H1 (cell line): Measurements from ENCODE around the gene ADAMTSL2. TPM values are rescaled to one million over a fixed set of nuclear protein-coding genes. Genes with fewer than 3 reads are reported as not detected.

Source experiments
- CTCF ChIA-PET: fragments of 300-600 bp; sonication (Branson Sonifier 250); formaldehyde crosslinking; loops from one replicate; lab custom pipeline; 2021; ENCODE audit not compliant: partially characterized antibody; lab: Charles Lee
- POLR2A ChIA-PET: fragments of 300-600 bp; sonication (Branson Sonifier 250); formaldehyde crosslinking; loops from one replicate; lab custom pipeline; 2021; ENCODE audit warnings: inconsistent platforms; ENCODE audit not compliant: partially characterized antibody; lab: Charles Lee
- DNase-seq, 2 experiments: peaks; one replicate each; pipeline versions ENCODE4 v3.0.0 to v3.0.0-alpha.2; 2010 to 2022; ENCODE audit warnings: low spot score in 2 of 2, low read depth in 1 of 2, mixed read lengths in 1 of 2
- FAIRE-seq: peaks from 2 replicates; lab custom pipeline; 2011; peaks lifted over from hg19 to GRCh38; lab: Jason Lieb, UNC
- H2AFZ ChIP-seq: 2 replicates; pipeline ENCODE4 v1.8.1; 2012; ENCODE audit warnings: low read length, inconsistent platforms
- H2AK5ac ChIP-seq: 2 replicates; pipeline ENCODE4 v1.6.1; 2013; ENCODE audit warnings: low read depth, low read length
- H2BK120ac ChIP-seq: replicated peaks from 2 replicates; pipeline ENCODE3; 2013; ENCODE audit warnings: low read depth, low read length, inconsistent platforms
- H2BK12ac ChIP-seq: 2 replicates; pipeline ENCODE4 v1.6.1; 2013; ENCODE audit warnings: low read depth, low read length
- H2BK15ac ChIP-seq: 2 replicates; pipeline ENCODE4 v1.6.1; 2013; ENCODE audit warnings: low read length
- H2BK20ac ChIP-seq: 2 replicates; pipeline ENCODE4 v1.6.1; 2013; ENCODE audit warnings: low read length
- H2BK5ac ChIP-seq: 2 replicates; pipeline ENCODE4 v1.6.1; 2013; ENCODE audit warnings: low read depth, low read length
- H3K14ac ChIP-seq: 2 replicates; pipeline ENCODE4 v1.6.1; 2013; ENCODE audit warnings: inconsistent platforms; ENCODE audit not compliant: insufficient read length
- H3K18ac ChIP-seq: 2 replicates; pipeline ENCODE4 v1.6.1; 2013; ENCODE audit warnings: low read length; ENCODE audit errors: extremely low read depth
- H3K23ac ChIP-seq: 2 replicates; pipeline ENCODE4 v1.6.1; 2013; ENCODE audit warnings: inconsistent platforms; ENCODE audit not compliant: insufficient read length
- H3K23me2 ChIP-seq: 2 replicates; pipeline ENCODE4 v1.6.1; 2013; ENCODE audit warnings: low read depth, low read length
- H3K27ac ChIP-seq: 2 replicates; pipeline ENCODE4 v1.6.1; 2011; ENCODE audit warnings: low read depth, low read length, inconsistent platforms
- H3K27me3 ChIP-seq, 4 experiments: replicated peaks in 1 of 4; 1 replicate in 1 of 4; 2 replicates in 3 of 4; pipeline versions ENCODE4 v1.6.1 to v1.8.1; 2011 to 2013; ENCODE audit warnings: low read length in 3 of 4, mild to moderate bottlenecking in 3 of 4, inconsistent platforms in 2 of 4, mixed read lengths in 2 of 4, moderate library complexity in 1 of 4; ENCODE audit not compliant: control insufficient read depth in 3 of 4, insufficient read depth in 3 of 4; ENCODE audit errors: extremely low read depth in 1 of 4
- H3K36me3 ChIP-seq, 4 experiments: 2 replicates each; pipeline versions ENCODE4 v1.6.1 to v1.8.1; 2011 to 2013; ENCODE audit warnings: mild to moderate bottlenecking in 4 of 4, low read length in 3 of 4, moderate library complexity in 2 of 4, control low read depth in 1 of 4, inconsistent platforms in 1 of 4; ENCODE audit not compliant: insufficient read depth in 4 of 4, control insufficient read depth in 2 of 4
- H3K4ac ChIP-seq: replicated peaks from 2 replicates; pipeline ENCODE3; 2013; ENCODE audit warnings: low read length, low read depth, mixed read lengths, inconsistent platforms; ENCODE audit not compliant: insufficient read length
- H3K4me1 ChIP-seq, 4 experiments: replicated peaks in 1 of 4; 1 replicate in 1 of 4; 2 replicates in 3 of 4; pipeline versions ENCODE4 v1.6.1 to v1.8.1; 2011 to 2013; ENCODE audit warnings: low read length in 3 of 4, inconsistent platforms in 2 of 4, mixed read lengths in 1 of 4; ENCODE audit not compliant: insufficient read depth in 4 of 4, control insufficient read depth in 3 of 4
- H3K4me2 ChIP-seq, 2 experiments: 2 replicates each; pipeline versions ENCODE4 v1.6.1 to v1.8.1; 2011 to 2013; ENCODE audit warnings: low read depth in 2 of 2, low read length in 2 of 2, control low read depth in 1 of 2, inconsistent platforms in 1 of 2, mild to moderate bottlenecking in 1 of 2; ENCODE audit not compliant: insufficient read depth in 1 of 2
- H3K4me3 ChIP-seq, 4 experiments: fragments of 200-600, 300-600 bp in 1 of 4; sonication (generic), shearing (Covaris generic), sonication (Bioruptor Twin) in 1 of 4; 2 replicates each; pipeline versions ENCODE4 v1.5.1 to v1.8.1; 2011 to 2016; ENCODE audit warnings: low read length in 4 of 4, low read depth in 3 of 4, control low read depth in 2 of 4, inconsistent platforms in 2 of 4, mild to moderate bottlenecking in 2 of 4, mixed read lengths in 1 of 4, moderate library complexity in 1 of 4; ENCODE audit not compliant: insufficient read depth in 2 of 4; ENCODE audit errors: extremely low read depth in 1 of 4
- H3K56ac ChIP-seq: replicated peaks from 2 replicates; pipeline ENCODE3; 2013; ENCODE audit warnings: low read depth, mild to moderate bottlenecking, mixed read lengths, low read length, inconsistent platforms; ENCODE audit not compliant: insufficient read length
- H3K79me1 ChIP-seq: 2 replicates; pipeline ENCODE4 v1.6.1; 2013; ENCODE audit warnings: low read depth, low read length, control low read depth
- H3K79me2 ChIP-seq, 2 experiments: 2 replicates each; pipeline versions ENCODE4 v1.6.1 to v1.8.1; 2012 to 2013; ENCODE audit warnings: low read length in 2 of 2, mild to moderate bottlenecking in 2 of 2, inconsistent platforms in 1 of 2; ENCODE audit not compliant: insufficient read depth in 2 of 2, control insufficient read depth in 1 of 2
- H3K9ac ChIP-seq, 4 experiments: replicated peaks in 1 of 4; 1 replicate in 1 of 4; 2 replicates in 3 of 4; pipeline versions ENCODE4 v1.6.1 to v1.8.1; 2011 to 2013; ENCODE audit warnings: low read depth in 3 of 4, low read length in 3 of 4, control low read depth in 2 of 4, mild to moderate bottlenecking in 2 of 4, moderate library complexity in 2 of 4, inconsistent platforms in 1 of 4; ENCODE audit errors: extremely low read depth in 1 of 4
- H3K9me3 ChIP-seq, 2 experiments: 2 replicates each; pipeline versions ENCODE4 v1.6.1 to v1.8.1; 2012 to 2013; ENCODE audit warnings: mild to moderate bottlenecking in 2 of 2, moderate library complexity in 2 of 2, control low read depth in 1 of 2, inconsistent platforms in 1 of 2, low read depth in 1 of 2, low read length in 1 of 2, mixed read lengths in 1 of 2; ENCODE audit not compliant: insufficient read depth in 2 of 2
- H4K20me1 ChIP-seq, 2 experiments: replicated peaks in 1 of 2; 2 replicates each; pipeline versions ENCODE3 to v1.8.1; 2011 to 2013; ENCODE audit warnings: inconsistent platforms in 2 of 2, low read length in 2 of 2, mild to moderate bottlenecking in 1 of 2; ENCODE audit not compliant: insufficient read depth in 2 of 2, control insufficient read depth in 1 of 2
- H4K5ac ChIP-seq: 2 replicates; pipeline ENCODE4 v1.6.1; 2013; ENCODE audit warnings: low read length, low read depth, mixed read lengths, inconsistent platforms; ENCODE audit not compliant: insufficient read length
- H4K8ac ChIP-seq: 2 replicates; pipeline ENCODE4 v1.8.0; 2013; ENCODE audit warnings: mild to moderate bottlenecking, moderate library complexity, low read length, inconsistent platforms; ENCODE audit not compliant: insufficient read depth; ENCODE audit errors: extremely low read depth
- H4K91ac ChIP-seq: replicated peaks from 2 replicates; pipeline ENCODE3; 2013; ENCODE audit warnings: low read length, mixed read lengths, inconsistent platforms; ENCODE audit not compliant: insufficient read length
- CHD2 ChIP-seq: IDR thresholded peaks from 2 replicates; pipeline ENCODE4 v1.6.1; 2012; ENCODE audit warnings: low read length, improper control_type of control experiment
- GTF2F1 ChIP-seq: IDR thresholded peaks from 2 replicates; pipeline ENCODE4 v1.6.1; 2012; ENCODE audit warnings: low read depth, low read length, improper control_type of control experiment, borderline replicate concordance
- WGBS, 2 experiments: shearing (Covaris generic) in 1 of 2; methylation state at CpG; one replicate each; pipeline versions ENCODE4 v1.1.6 to v1.1.7; 2013 to 2015; ENCODE audit warnings: low lambda C conversion rate in 2 of 2, mixed read lengths in 2 of 2, inconsistent platforms in 1 of 2, low coverage in 1 of 2, missing lambda C conversion rate in 1 of 2; ENCODE audit not compliant: insufficient replicate concordance in 2 of 2, insufficient coverage in 1 of 2, insufficient read length in 1 of 2; ENCODE audit errors: extremely low coverage in 1 of 2, missing lambda C conversion rate in 1 of 2; 5-methylcytosine and 5-hydroxymethylcytosine counted together
- polyA plus RNA-seq, 7 experiments: library from polyadenylated mRNA; depleted of rRNA in 3 of 7; stranded (reverse) in 5 of 7; unstranded in 2 of 7; fragments of >200 nt in 5 of 7; fragments of 200-250 nt in 2 of 7; gene quantifications; 1 replicate in 5 of 7; 2 replicates in 1 of 7; 4 replicates in 1 of 7; pipeline versions ENCODE4 v1.2.1 to v1.2.3, GENCODE V29; 2011 to 2013; ENCODE audit warnings: missing spikeins in 2 of 7, mixed read lengths in 2 of 7
- total RNA-seq: library from RNA; stranded (reverse); fragmentation: NEBNext Ultra II Directional; extraction: Animal tissue kit (Norgen Biotek cat#: 25700); gene quantifications from 2 replicates; pipeline ENCODE4 v1.2.1, GENCODE V29; 2021

Gene ADAMTSL2
- total and polyA plus RNA-seq, 2 of the 8 experiments (the other 6 are each of a cell fraction or from before 2014, with no cell fraction given), result 0.74 to 0.76 TPM

DNA sequence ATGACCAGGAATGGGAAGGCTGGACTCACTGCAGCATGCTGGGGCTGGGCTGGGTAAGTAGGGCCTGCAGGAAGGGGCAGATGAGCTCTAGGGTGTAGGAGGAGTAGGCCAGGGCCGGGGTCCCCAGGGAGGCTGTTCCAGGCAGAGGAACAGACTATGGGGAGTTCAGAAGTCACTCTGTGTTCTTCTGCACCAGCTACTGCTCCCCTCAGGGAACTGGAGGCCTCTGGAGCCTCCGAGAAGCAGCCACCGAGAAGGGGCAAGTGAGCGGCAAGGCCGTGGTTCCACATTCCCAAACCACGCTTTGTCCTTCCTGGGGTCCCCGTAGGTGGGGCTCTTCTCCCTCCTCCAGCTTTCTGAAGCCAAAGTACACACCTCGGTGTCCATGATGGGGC is 47.2 kb upstream of the ADAMTSL2 start:
- Histone ChIP-seq H3K23ac (no peak overlapping the region), H3K4me2 (no peak overlapping the region), H3K56ac (no peak overlapping the region), H2AFZ (no peak overlapping the region), H3K4me1 (no peaks in the 10 kb centered on the region; a peak in 2 of 7 replicates), H3K4me3 (no peak overlapping the region), H3K79me2 (no peaks in the 10 kb centered on the region), H2BK5ac (no peak overlapping the region), H3K4ac (no peak overlapping the region), H2BK20ac (no peak overlapping the region), H2BK120ac (no peak overlapping the region), H3K18ac (no peak overlapping the region), H3K79me1 (no peaks in the 10 kb centered on the region), H3K36me3 (no peaks in the 10 kb centered on the region), H4K20me1 (peaks cover 2% of the 10 kb centered on the region in 2 experiments), H4K91ac (no peak overlapping the region), H3K23me2 (no peaks in the 10 kb centered on the region; the same call in 1 of the 2 replicates), H3K27me3 (no peaks in the 10 kb centered on the region; a peak in 1 of 7 replicates), H4K5ac (no peak overlapping the region), H3K9me3 (no peaks in the 10 kb centered on the region), H3K9ac (no peak overlapping the region), H3K27ac (no peak overlapping the region), H2AK5ac (no peak overlapping the region), H4K8ac (no peak overlapping the region; the same call in 1 of the 2 replicates), H3K14ac (no peak overlapping the region), H2BK12ac (no peak overlapping the region), H2BK15ac (no peak overlapping the region)
- FAIRE-seq, result no peak
- ChIA-PET POLR2A (interaction anchor here (1.4 to 2.7 kb wide), 2 partner anchors 134 to 139 kb away, joined by 5 to 12 read pairs; partner anchors contain the start of genes MED22 and RPL7A), CTCF (interaction anchor here (0.6 to 3.6 kb wide), 33 partner anchors 8 to 299 kb away, joined by 3 to 29 read pairs (median 5); no protein-coding TSS in a partner anchor)
- DNase-seq, result no peak
- TF ChIP-seq CHD2 (no peak), GTF2F1 (no peak)
- 84% methylated on average over 8 of the region's 8 CpGs; no CpG with 5 or more reads in 1 of the 2 experiments for WGBS, 2 experiments
